GM18909 (cell line): ENCODE data around the gene EML5.

ENCODE experiments used
- ATAC-seq: cut with Tn5 transposase; IDR thresholded peaks from one replicate; pipeline ENCODE4 v1.9.1; 2021; ENCODE audit warnings: mild to moderate bottlenecking; ENCODE audit not compliant: unreplicated experiment, poor library complexity

Gene EML5

DNA sequence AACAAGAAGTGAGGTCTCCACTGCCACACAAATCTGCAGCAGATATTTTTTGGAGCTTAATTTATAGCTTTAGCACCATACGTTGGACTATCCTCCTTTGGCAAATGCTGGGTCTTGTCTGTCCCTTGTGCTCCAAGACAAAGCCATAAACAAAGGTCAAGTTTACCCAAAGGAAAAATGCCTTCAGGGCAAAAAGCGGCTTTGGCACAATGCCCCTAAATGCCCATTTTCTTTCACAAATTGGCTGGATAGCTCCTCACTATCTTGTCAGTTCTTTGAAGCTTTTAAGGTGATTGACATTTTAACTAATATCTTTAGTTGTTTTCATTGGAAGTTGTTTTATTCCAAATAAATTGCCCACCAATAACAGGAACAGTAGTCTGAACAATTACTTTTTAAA, 59.6 kb downstream of the EML5 start:
- ATAC-seq = no peak

DNA sequence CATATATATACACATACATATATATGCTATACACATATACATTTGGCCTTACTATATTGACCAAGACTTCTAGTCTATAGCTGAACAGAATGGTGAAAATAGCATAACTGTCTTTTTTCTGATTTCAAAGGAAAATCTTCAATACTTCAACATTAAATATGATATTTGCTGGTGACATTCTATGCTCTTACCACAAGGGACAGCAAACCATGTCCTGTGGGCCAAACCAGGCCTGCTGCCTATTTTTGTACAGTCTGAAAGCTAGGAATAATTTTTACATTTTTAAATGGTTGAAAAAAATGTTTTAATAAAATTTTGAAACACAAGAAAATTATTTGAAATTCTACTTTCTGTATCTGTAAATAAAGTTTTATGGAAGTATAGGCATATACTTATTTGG, 63.6 kb downstream of the EML5 start:
- ATAC-seq = no peak

DNA sequence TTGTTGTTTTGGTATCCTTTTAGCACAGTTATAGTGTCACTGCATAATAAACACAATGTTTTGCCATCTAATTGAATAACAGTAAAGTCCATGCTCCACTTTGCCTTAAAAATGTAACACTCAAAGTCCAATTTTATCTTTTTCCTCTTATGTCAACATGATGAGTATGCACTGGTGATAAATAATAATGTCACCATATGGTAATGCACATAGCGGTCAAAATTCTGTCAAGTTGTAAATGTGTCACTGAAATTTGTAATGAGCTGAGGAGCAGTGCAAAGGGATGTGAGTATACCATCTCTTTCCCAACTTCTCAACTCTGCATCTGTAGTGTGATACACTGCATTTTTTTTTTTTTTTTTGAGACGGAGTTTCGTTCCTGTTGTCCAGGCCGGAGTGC, 65.7 kb downstream of the EML5 start:
- no peak for ATAC-seq

DNA sequence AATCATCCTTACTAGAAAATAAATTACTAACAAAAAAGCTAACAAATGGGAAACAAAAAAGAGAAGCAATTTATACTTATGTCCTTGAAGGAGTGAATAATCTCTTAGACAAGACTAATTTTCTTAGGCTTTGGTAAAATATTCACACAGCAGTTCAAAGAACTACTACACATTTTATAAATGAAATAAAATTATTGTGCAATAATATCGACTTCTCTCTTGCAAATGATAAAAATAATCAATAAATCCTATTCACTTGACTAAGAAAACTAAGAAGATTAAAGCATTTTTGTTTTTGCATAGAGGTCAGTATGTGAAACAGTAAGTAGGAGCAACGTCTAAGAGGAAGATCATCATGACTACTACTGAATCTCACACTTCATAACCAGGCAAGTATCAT, 82.0 kb downstream of the EML5 start:
- ATAC-seq = no peak

DNA sequence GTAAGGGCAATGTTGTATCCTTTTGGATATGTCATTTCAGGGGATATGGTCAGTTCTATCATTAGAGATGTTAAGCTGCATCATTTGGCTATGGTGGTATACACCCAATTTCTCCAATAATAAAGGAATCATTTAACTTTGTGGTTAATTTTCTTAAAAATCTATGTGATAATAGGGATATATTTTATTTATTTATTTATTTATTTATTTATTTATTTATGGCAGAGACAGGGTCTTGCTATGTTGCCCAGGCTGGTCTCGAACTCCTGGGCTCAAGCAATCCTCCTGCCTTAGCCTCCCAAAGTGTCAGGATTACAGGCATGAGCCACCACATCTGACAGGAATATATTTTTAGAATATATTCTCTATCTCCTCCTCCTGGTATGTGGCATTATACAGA, 85.7 kb downstream of the EML5 start:
- ATAC-seq = no peak

DNA sequence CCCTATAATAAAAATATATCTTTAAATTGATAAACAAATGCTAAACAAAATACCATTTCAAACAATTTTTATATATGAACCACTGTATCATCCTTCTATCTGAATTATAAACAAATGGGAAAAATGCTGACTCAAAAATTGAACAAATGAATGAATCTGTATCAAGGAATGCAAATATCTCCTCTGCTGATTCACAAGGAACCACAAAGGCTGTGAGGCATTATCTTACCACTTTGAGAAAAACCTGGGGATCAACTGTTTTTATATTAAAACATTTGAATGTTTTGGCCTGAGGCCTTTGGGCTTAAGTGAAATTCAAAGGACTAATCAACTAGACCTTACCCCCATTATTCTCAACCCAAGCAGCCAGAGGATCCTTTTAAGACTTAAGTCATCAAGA, 86.3 kb downstream of the EML5 start:
- ATAC-seq = no peak

DNA sequence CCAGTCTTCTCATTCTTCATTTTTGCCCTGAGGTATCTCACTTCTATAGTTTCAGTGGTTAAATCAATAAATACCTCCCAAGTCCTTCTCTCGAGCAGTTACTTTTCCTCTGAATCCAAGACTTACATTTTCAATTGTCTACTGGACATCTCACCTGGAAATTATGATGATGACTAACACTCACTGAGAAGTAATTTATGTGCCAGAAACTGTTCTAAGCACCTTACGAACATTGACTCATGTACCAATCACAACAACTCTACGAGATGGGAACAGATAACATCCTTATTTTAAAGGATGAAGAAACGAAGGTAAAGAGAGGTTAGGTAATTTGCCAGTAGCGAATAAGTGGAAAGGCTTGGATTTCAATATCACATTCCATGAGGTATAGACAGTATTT, 94.1 kb downstream of the EML5 start:
- no peak for ATAC-seq

DNA sequence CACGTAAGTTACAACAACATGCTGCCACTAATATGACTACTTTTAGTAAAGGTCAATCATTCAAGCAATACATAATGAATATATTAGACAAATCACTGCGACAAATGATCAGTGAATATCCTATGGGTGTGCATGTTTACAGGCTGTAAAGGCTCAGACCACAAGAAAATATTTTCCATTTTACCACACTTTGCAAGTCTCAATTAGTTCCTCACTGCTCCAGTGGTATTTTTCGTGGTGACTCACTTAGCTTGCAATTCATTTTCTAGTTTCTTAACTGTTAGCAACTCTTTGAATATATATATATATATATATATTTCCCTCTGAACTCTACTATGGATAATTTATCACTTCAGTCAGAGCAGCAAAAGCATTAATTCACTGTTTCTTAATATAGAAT, 96.9 kb downstream of the EML5 start:
- no peak for ATAC-seq

DNA sequence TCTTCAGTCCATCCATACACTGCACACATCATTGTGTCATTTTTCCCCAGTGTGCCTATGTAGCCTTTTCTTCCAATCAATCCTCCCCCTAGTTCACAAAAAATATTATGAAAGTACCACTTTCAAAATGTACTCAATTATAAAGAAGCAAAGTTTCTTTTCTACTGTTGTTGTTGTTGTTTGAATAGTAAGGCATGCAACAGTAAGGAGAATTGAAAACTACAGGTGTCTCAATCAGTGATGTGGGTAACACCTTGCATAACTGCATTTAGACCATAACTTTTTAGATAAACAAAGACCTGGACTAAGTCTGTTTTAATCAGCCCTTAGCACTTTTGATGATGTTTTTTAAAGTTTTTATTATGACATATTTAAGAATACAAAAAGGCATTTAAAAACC, 104.4 kb downstream of the EML5 start:
- ATAC-seq = no peak

DNA sequence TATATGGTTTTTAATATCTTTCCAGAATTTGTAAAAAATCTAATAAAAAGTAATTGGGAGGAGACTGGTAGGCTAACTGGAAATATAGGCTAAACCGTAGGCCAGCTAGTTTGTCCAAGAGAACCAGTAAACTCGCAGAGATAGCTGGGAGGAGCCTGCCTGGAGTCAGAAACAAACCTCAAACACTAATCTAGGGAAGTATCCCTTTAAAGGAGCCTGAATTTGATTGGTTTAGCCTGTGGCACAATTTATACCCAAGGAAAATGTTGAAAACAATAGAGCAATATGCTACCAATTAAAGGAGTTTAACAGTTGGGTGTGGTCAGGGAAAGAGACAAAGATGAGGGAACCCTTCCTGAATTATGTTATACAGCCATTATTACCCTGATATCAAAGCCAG, 109.6 kb downstream of the EML5 start:
- ATAC-seq = no peak

DNA sequence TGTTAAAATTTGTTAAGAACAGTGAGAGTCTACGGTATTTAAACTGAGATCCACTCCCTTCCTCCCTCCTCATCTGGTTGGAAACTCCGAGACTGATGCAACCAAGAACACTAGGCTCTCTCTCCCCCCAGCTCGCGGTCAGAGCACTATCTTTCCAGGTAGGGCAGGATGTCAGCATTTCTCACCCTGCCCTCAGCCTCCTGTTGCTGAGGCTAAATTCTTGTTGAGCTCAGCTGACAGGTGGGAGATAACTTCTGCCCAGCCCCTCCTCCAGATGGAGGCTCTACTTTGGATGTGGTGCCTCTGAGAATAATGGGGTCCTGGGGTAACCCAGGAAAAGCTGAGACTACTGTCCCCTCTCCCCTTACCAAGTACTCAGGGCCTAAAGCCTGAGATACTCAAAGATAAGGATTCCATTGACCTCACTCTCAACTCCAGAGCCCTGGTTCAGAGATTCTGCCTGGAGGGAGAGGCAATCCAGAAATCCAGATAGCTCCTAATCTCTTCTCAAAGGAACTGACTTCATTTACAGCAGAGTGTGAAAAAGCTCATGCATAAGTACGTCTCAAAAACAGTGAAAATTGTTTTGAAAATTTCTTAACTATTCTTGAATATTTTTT, 110.1 kb downstream of the EML5 start:
- no peak for ATAC-seq

DNA sequence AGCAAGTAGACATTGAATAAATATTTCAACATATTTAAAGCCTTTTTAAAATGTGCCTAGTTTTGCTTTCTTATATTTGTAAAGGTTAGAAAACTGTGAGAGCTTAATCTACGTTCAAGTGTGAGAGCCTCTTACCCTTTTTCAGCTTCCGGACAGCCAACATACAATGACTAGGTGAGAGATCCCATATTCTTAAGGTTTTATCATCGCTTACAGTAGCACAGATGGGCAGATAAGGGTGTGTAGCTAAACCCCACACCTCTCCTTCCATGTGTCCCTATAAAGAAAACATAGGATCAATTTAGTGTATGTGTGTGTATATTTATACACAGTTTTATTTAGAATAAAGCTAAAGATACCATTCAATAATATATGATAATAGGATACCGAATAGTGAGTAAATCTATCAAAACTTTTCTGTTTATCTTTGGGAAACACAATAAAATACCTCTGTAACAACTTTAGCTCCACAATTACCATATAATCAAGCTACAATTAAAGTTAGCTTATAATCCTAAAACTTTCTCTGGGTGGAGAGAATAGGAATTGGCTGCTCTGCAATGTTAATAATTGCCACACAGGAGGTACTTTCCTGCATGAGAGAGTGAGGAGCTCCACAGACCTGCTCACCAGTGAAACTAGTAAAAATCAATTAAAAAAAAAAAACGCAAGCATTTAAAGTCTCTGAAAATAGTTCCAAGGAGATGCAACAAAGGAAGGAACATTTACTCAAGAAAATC, 110.8 kb downstream of the EML5 start:
- ATAC-seq = no peak

DNA sequence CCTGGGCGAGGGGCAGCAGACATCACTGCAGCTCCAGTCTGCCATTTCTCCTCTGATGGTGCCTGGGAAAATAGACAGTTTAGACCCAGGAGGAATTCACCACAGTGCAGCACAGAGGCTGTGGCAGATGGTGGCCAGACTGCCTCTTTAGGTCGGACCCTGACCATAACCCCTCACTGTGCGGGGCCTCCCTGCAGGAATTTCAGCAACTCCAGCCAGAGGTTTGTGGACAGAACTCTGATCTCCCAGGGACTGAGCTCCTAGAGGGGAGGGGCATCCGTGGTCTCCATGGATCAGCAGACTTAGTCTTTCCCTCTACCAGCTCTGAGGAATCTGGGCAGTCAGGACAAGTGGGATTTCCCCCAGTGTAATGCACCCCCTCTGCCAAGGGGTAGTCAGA, 123.4 kb downstream of the EML5 start:
- ATAC-seq = no peak

DNA sequence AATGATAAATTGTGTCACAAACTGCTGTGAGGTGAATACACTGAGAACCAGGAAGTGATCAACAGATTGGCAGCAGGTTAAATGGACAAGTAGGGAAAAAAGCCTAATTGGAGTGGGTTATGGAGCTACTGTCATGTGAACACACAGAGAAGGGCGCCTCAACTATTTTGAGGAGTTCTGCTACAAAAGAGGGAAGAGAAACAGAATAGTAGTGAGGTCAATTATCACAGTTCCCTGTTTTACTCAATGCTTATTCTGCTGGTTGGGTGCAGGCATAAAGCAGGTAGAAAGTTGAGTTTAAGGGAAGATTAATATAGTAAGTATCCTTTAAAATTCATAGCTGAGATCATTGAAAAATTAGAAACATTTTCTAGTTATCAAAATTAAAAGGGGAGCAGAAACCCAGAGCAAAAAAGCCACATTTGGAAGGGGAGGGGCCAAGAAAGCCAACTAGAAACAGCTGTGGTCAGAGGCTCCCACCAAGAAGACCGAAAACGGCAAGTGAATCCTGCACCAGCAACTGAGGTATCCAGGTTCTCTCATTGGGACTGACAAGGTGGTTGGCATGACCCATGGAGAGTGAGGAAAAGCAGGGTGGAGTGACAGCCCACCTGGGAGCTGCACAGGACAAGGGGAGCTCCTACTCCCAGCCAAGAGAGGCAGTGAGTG, 124.2 kb downstream of the EML5 start:
- peak; percentile 66 for ATAC-seq

DNA sequence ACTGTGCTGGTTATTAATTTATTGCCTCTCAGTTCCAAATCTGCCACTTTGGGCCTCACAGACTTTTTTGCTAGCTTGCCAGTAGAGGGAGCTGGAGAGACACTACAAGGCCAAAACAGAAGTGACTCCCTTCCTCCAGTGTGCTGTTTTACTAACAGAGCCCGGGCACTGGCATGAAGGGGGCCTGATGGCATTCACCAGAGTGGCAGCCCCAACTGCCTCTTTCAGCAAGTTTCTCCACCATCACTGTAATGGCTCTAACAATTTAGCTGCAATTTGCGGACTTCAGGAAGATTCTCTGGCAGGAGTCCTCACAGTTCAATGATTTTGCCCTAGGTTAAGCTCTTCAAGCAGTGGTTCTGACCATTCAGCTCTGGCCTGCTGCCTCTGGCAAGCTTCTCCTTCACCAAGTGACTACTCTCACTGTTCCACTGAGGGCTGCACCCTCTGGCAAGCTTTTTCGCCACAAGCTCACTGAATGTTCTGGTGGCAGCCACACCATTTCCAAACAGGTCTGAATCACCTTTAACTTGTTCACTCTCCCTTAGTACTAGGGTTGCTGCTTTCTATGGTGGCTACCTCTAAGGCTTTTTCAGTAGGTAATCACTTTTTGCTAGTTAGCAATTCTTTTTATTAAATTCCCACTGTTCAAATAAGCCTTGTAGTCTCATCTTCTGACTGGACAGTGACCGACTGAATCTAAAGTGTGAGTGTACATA, 125.0 kb downstream of the EML5 start:
- peak; percentile 86 for ATAC-seq

DNA sequence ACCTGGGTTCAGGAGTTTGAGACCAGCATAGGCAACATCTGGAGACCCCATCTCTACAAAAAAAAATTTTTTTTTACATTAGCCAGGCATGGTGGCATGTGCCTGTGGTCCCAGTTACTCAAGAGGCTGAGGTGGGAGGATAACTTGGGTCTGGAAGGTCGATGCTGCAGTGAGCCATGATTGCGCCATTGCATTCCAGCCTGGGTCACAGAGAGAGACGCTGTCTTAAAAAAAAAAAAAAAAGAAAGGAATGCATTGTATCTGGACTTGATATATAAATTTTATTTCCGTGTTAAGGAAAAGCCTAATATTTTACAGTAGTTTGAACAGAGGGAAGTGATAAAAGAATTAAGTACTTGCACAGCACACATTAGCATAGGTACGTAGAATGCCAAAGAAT, 132.7 kb downstream of the EML5 start:
- ATAC-seq = no peak

DNA sequence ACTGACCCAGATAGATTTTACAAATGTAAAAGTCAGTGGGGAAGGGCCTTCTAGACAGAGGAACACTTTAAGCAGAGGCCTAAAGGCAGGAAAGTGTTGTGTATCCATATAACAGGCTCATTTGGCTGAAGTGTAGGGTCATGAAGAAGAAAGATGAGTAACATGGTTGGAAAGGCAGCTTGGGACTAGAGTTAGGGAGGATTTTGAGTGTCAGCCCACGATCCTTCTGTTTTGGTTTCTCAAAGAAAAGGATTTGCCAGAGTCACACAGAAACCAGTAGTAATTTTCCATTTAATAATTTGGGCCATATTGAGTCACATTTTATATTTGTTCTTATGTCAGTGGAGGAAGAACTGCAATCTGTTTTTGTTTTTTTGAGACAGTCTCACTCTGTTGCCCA, 153.5 kb downstream of the EML5 start:
- no peak for ATAC-seq

DNA sequence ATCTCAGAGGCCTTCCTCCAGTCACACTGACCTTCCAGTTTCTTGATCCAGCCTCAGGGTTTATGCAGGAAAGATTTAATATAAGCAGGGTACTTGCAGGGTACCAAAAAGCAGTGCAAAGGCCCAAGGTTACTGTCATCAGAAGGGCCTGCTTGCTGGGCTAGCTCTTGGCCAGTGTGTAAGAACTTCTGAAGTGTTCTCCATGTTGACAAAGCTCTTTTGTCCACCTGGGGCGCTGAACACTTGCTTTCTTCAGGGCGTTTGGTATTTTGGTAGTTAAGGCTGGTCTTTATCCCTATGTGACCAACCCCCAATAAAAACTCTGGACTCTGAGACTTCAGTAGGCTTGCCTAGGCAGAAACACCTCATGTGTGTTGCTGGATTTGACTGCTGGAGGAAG, 160.2 kb downstream of the EML5 start:
- no peak for ATAC-seq

DNA sequence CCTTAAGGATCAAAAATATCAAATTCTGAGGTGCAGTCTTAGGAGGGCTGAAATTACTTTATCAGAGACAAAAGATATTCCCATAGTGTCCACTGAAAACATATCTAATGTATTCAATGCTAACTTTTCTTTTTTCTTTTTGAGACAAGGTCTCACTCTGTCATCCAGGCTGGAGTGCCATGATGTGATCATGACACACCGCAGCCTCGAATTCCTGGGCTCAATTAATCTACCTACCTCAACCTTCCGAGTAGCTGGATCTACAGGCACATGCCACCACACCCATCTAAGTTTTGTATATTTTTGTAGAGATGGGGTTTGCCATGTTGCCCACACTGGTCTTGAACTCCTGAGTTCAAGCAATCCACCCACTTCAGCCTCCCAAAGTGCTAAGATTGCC, 161.7 kb downstream of the EML5 start:
- ATAC-seq = no peak

DNA sequence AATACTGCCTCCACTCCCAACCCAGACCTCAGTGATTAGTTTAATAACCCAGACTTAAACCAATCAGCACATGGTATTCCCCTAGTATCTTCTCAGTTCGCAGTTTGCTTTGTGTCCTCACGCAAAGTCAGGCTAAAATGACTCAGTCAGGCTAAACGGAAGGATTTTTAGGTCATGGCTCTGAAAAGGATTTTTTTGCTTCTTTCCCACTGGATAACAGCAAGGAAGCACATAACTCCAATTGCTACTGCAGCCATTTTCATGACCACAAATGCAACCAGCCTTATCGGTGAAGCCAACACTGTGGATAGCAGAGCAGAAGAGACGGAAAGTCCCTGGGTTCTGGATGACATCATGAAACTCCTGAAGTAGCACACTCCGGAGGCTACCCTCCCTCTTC, 162.2 kb downstream of the EML5 start:
- ATAC-seq = no peak

DNA sequence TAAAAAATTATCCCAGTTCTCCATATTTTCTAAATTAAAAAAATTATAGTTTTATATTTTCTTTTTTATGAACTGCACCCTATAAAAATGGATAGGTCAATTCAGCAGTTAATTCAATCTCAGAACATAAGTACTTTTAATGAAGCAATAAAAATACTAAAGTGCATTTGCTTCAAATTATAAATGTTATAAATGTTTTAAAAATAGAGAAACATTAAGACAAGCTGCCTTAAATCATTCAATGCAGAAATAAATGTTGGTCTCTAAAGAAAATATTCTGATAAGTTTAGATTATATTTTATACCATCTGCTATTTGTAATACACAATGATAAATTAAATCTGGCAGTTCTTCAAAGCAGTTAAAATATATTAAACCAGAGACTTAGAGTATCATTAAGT, 164.3 kb downstream of the EML5 start:
- no peak for ATAC-seq
